CD14-positive monocyte (primary cell): Measurements from ENCODE around the gene MDGA2. TPM values are rescaled to one million over a fixed set of nuclear protein-coding genes. Genes with fewer than 3 reads are reported as not detected.

Experiments used
- DNase-seq, 3 donors: peaks; one replicate each; pipeline ENCODE4 v3.0.0-alpha.2; 2011 to 2022
- H2AFZ ChIP-seq: 2 replicates; pipeline ENCODE4 v1.6.0; 2012; ENCODE audit warnings: mild to moderate bottlenecking, low read depth, low read length, inconsistent platforms; ENCODE audit not compliant: insufficient read depth, poor library complexity, severe bottlenecking
- H3K27ac ChIP-seq, 2 donors: 1 replicate in 1 of 2; 2 replicates in 1 of 2; pipeline ENCODE4 v1.5.1; 2012 to 2013; ENCODE audit warnings: low read length in 2 of 2, control low read depth in 1 of 2, inconsistent platforms in 1 of 2, low read depth in 1 of 2, mild to moderate bottlenecking in 1 of 2
- H3K27me3 ChIP-seq, 2 donors: one replicate each; pipeline versions ENCODE4 v1.6.0 to v1.6.1; 2011 to 2013; ENCODE audit warnings: low read length in 2 of 2; ENCODE audit not compliant: control insufficient read depth in 2 of 2, insufficient read depth in 2 of 2
- H3K36me3 ChIP-seq, 2 donors: replicated peaks in 1 of 2; 1 replicate in 1 of 2; 2 replicates in 1 of 2; pipeline versions ENCODE4 v1.5.1 to v1.6.1; 2012 to 2013; ENCODE audit warnings: low read length in 2 of 2, control low read depth in 1 of 2, inconsistent platforms in 1 of 2, mild to moderate bottlenecking in 1 of 2; ENCODE audit not compliant: insufficient read depth in 2 of 2, control insufficient read depth in 1 of 2
- H3K4me1 ChIP-seq, 2 donors: 1 replicate in 1 of 2; 2 replicates in 1 of 2; pipeline versions ENCODE4 v1.5.1 to v1.6.1; 2012 to 2013; ENCODE audit warnings: low read length in 2 of 2, control low read depth in 1 of 2, inconsistent platforms in 1 of 2, mild to moderate bottlenecking in 1 of 2, moderate library complexity in 1 of 2; ENCODE audit not compliant: insufficient read depth in 2 of 2, control insufficient read depth in 1 of 2
- H3K4me2 ChIP-seq: replicated peaks from 2 replicates; pipeline ENCODE3; 2012; ENCODE audit warnings: low read length, moderate library complexity, mild to moderate bottlenecking; ENCODE audit not compliant: poor library complexity, severe bottlenecking; ENCODE audit errors: extremely low read depth
- H3K4me3 ChIP-seq, 3 experiments: fragments of 200-600 bp in 1 of 3; sonication (generic) in 1 of 3; replicated peaks in 1 of 3; 1 replicate in 2 of 3; 2 replicates in 1 of 3; pipeline ENCODE4 v1.5.1; 2011 to 2013; ENCODE audit warnings: low read length in 3 of 3, mild to moderate bottlenecking in 3 of 3, control low read depth in 2 of 3, low read depth in 2 of 3, inconsistent platforms in 1 of 3, moderate library complexity in 1 of 3
- H3K79me2 ChIP-seq: 2 replicates; pipeline ENCODE4 v1.6.0; 2012; ENCODE audit warnings: mild to moderate bottlenecking, control low read depth, inconsistent platforms, low read length, moderate library complexity; ENCODE audit not compliant: insufficient read depth
- H3K9ac ChIP-seq: 2 replicates; pipeline ENCODE4 v1.6.0; 2017; ENCODE audit warnings: low read length, mild to moderate bottlenecking; ENCODE audit not compliant: insufficient read depth, poor library complexity, severe bottlenecking
- H3K9me3 ChIP-seq, 2 donors: replicated peaks in 1 of 2; 1 replicate in 1 of 2; 2 replicates in 1 of 2; pipeline versions ENCODE4 v1.5.1 to v1.6.1; 2012 to 2013; ENCODE audit warnings: low read length in 2 of 2, control low read depth in 1 of 2; ENCODE audit not compliant: control insufficient read depth in 1 of 2, insufficient read depth in 1 of 2
- H4K20me1 ChIP-seq: 2 replicates; pipeline ENCODE4 v1.6.0; 2012; ENCODE audit warnings: mild to moderate bottlenecking, low read length, control low read depth, moderate library complexity; ENCODE audit not compliant: insufficient read depth
- H3K27ac Mint-ChIP-seq, 7 donors: one replicate each; pipeline ENCODE4 v1.8.0; 2020; ENCODE audit warnings: mild to moderate bottlenecking in 7 of 7, mixed read lengths in 7 of 7, moderate library complexity in 6 of 7, inconsistent platforms in 2 of 7
- H3K27me3 Mint-ChIP-seq, 3 donors: one replicate each; pipeline ENCODE4 v1.8.0; 2021 to 2022; ENCODE audit warnings: low read depth in 3 of 3, mild to moderate bottlenecking in 3 of 3, mixed read lengths in 3 of 3, moderate library complexity in 3 of 3, inconsistent platforms in 1 of 3
- H3K36me3 Mint-ChIP-seq, 2 donors: one replicate each; pipeline ENCODE4 v1.8.0; 2020; ENCODE audit warnings: mixed read lengths in 2 of 2, inconsistent platforms in 1 of 2, mild to moderate bottlenecking in 1 of 2
- H3K4me1 Mint-ChIP-seq: one replicate; pipeline ENCODE4 v1.8.0; 2020; ENCODE audit warnings: mild to moderate bottlenecking, mixed read lengths
- H3K4me3 Mint-ChIP-seq, 2 donors: one replicate each; pipeline ENCODE4 v1.8.0; 2020; ENCODE audit warnings: mild to moderate bottlenecking in 2 of 2, mixed read lengths in 2 of 2, moderate library complexity in 1 of 2
- H3K9me3 Mint-ChIP-seq, 7 donors: one replicate each; pipeline ENCODE4 v1.8.0; 2020 to 2022; ENCODE audit warnings: mixed read lengths in 7 of 7, mild to moderate bottlenecking in 6 of 7, moderate library complexity in 6 of 7, inconsistent platforms in 2 of 7
- WGBS: methylation state at CpG from one replicate; pipeline ENCODE4 v1.1.5; 2013; ENCODE audit warnings: missing lambda C conversion rate; ENCODE audit not compliant: insufficient coverage; 5-methylcytosine and 5-hydroxymethylcytosine counted together
- intact Hi-C, 2 donors: fragments of 100-400 bp; cut with micrococcal nuclease; formaldehyde crosslinking; loops; one replicate each; pipeline versions ENCODE4 v1.15.0 to v1.15.1; 2023
- polyA plus RNA-seq, 3 donors: library from polyadenylated mRNA; depleted of rRNA in 1 of 3; unstranded in 2 of 3; stranded (reverse) in 1 of 3; fragments of 300-500 nt in 2 of 3; fragments of >200 nt in 1 of 3; fragmentation: Illumina TruSeq in 2 of 3; gene quantifications; 1 replicate in 2 of 3; 2 replicates in 1 of 3; pipeline ENCODE4 v1.2.3, GENCODE V29; 2012 to 2021
- TF ChIP-seq, protein P1 (sequence below): fragments of 200-600 bp; IDR thresholded peaks from one replicate; pipeline ENCODE4 v1.8.0; 2022; ENCODE audit warnings: antibody characterized with exemption, mild to moderate bottlenecking

MDGA2 gene
- polyA plus RNA-seq, 3 donors = not detected

DNA sequence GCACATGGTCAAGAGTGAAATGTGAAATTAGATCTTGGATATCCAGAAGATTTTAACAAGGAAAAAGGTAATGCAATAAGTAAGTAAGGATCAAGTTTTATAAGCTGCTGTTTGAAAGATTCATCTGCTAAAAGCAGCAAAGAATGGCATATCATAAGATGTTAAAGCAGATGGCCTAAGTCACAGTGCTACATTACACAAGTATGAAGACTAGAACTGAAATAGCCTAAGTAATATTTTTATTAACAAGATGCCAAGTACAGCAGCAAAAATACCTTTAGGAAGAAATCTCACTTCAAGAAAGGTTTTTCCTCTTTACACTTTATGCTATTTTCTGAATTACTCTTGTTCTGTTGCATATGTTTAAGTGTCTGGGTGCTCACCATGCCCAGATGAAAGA is 414.1 kb downstream of the MDGA2 start:
- H3K4me1 ChIP-seq = no peaks in the 10 kb centered on the region
- no peak overlapping the region for H3K27ac Mint-ChIP-seq
- H3K36me3 ChIP-seq = no peaks in the 10 kb centered on the region
- no peaks in the 10 kb centered on the region for H4K20me1 ChIP-seq
- no peak overlapping the region for H3K4me2 ChIP-seq
- H3K4me1 Mint-ChIP-seq = no peaks in the 10 kb centered on the region
- H3K79me2 ChIP-seq = no peaks in the 10 kb centered on the region
- H3K36me3 Mint-ChIP-seq = no peaks in the 10 kb centered on the region
- no peak for DNase-seq
- TF ChIP-seq, protein P1, sequence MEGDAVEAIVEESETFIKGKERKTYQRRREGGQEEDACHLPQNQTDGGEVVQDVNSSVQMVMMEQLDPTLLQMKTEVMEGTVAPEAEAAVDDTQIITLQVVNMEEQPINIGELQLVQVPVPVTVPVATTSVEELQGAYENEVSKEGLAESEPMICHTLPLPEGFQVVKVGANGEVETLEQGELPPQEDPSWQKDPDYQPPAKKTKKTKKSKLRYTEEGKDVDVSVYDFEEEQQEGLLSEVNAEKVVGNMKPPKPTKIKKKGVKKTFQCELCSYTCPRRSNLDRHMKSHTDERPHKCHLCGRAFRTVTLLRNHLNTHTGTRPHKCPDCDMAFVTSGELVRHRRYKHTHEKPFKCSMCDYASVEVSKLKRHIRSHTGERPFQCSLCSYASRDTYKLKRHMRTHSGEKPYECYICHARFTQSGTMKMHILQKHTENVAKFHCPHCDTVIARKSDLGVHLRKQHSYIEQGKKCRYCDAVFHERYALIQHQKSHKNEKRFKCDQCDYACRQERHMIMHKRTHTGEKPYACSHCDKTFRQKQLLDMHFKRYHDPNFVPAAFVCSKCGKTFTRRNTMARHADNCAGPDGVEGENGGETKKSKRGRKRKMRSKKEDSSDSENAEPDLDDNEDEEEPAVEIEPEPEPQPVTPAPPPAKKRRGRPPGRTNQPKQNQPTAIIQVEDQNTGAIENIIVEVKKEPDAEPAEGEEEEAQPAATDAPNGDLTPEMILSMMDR = no peak
- peaks cover 0 to 8% (median 5%) of the 10 kb centered on the region in 7 donors for H3K9me3 Mint-ChIP-seq
- H3K4me3 ChIP-seq = no peak overlapping the region
- intact Hi-C loops = no loop called here
- no peaks in the 10 kb centered on the region for H3K27me3 ChIP-seq
- H3K9me3 ChIP-seq = no peaks in the 10 kb centered on the region
- no peak overlapping the region for H3K9ac ChIP-seq
- H2AFZ ChIP-seq = no peak overlapping the region
- no peak overlapping the region for H3K4me3 Mint-ChIP-seq
- H3K27me3 Mint-ChIP-seq = no peaks in the 10 kb centered on the region
- no peak overlapping the region for H3K27ac ChIP-seq

- Mint-ChIP-seq H3K27me3 (no peaks in the 10 kb centered on the region), H3K36me3 (no peaks in the 10 kb centered on the region), H3K4me1 (no peaks in the 10 kb centered on the region), H3K4me3 (no peak overlapping the region), H3K27ac (no peak overlapping the region), H3K9me3 (peaks cover 2 to 13% (median 7%) of the 10 kb centered on the region in 7 donors)
- Histone ChIP-seq H3K4me1 (no peaks in the 10 kb centered on the region), H2AFZ (no peak overlapping the region), H3K27ac (no peak overlapping the region), H3K79me2 (no peaks in the 10 kb centered on the region), H3K4me2 (no peak overlapping the region), H3K27me3 (no peaks in the 10 kb centered on the region), H3K9ac (no peak overlapping the region), H4K20me1 (no peaks in the 10 kb centered on the region), H3K9me3 (no peaks in the 10 kb centered on the region), H3K4me3 (no peak overlapping the region), H3K36me3 (no peaks in the 10 kb centered on the region)
- TF ChIP-seq, protein P1 = no peak
- no peak for DNase-seq
- intact Hi-C loops = no loop called here
- WGBS = no CpG with 5 or more reads among the region's 2 CpGs
Observed at GRCh38 chr14:47259796-47260195, 415.6 kb downstream of the MDGA2 start.
